Skin of body (tissue), 2 donors: ENCODE measurements around the gene MPL. TPM values are rescaled to one million over a fixed set of nuclear protein-coding genes. Genes with fewer than 3 reads are reported as not detected.
A peak's percentile ranks its signal among the peaks of the same experiment; 100 is the strongest.
"Not testable (repeated sequence)": the region's sequence is repeated elsewhere in the genome, so short reads cannot be mapped to it uniquely, and the experiment has no call there.

Source experiments
- DNase-seq: peaks from one replicate; lab custom pipeline; 2025; lab: John Stamatoyannopoulos, UW
- total RNA-seq: library from RNA; depleted of rRNA; stranded (reverse); fragments of >200 nt; gene quantifications from one replicate; pipeline ENCODE4 v1.2.3, GENCODE V29; 2014

MPL gene
- total RNA-seq, 1 donor from 2014 or later, result 0.10 TPM

GRCh38 chr1:43373066-43373940 lies 35.7 kb downstream of the MPL start:
- no peak for DNase-seq

- DNase-seq, result no peak
Observed at GRCh38 chr1:43376723-43377235, 39.2 kb downstream of the MPL start.

- no peak for DNase-seq
Observed at GRCh38 chr1:43377831-43378230, 40.2 kb downstream of the MPL start.

- DNase-seq, result no peak
Observed at GRCh38 chr1:43379476-43379875, 41.9 kb downstream of the MPL start.

GRCh38 chr1:43381612-43382011 lies 44.0 kb downstream of the MPL start:
- no peak for DNase-seq

- no peak for DNase-seq
Observed at GRCh38 chr1:43382027-43382779, 44.6 kb downstream of the MPL start.

- no peak for DNase-seq
Observed at GRCh38 chr1:43383449-43383848, 45.8 kb downstream of the MPL start.

GRCh38 chr1:43386676-43387075 lies 49.1 kb downstream of the MPL start:
- no peak for DNase-seq

GRCh38 chr1:43387976-43388599 lies 50.5 kb downstream of the MPL start:
- DNase-seq, result no peak

GRCh38 chr1:43388613-43389012 lies 51.0 kb downstream of the MPL start:
- no peak for DNase-seq

GRCh38 chr1:43389326-43390313 lies 52.0 kb downstream of the MPL start, which contains the start of the genes MED8 and SZT2:
TSS of gene MED8 (minus strand) at chr1:43389800. CDS start at chr1:43389764, 36 bp downstream.
TSS of gene SZT2 (plus strand) at chr1:43389899. CDS start at chr1:43389969, 70 bp downstream.
- peak; percentile 82 for DNase-seq

GRCh38 chr1:43392702-43393101 lies 55.1 kb downstream of the MPL start:
- DNase-seq, result no peak

- DNase-seq, result no peak
Observed at GRCh38 chr1:43395523-43395922, 57.9 kb downstream of the MPL start.

- no peak for DNase-seq
Observed at GRCh38 chr1:43396059-43396458, 58.4 kb downstream of the MPL start.

- DNase-seq, result no peak
Observed at GRCh38 chr1:43398227-43398626, 60.6 kb downstream of the MPL start.

- not testable (repeated sequence) for DNase-seq
Observed at GRCh38 chr1:43400441-43400840, 62.8 kb downstream of the MPL start.

GRCh38 chr1:43402089-43402865 lies 64.7 kb downstream of the MPL start:
- DNase-seq, result no peak
